Fibroblast of mammary gland (primary cell): ENCODE data around the gene ERCC6L2.

ENCODE experiments used
- DNase-seq: peaks from one replicate; pipeline ENCODE4 v3.0.0-alpha.2; 2010; ENCODE audit warnings: low read depth
- H3K4me3 ChIP-seq: 2 replicates; pipeline ENCODE4 v1.5.1; 2011; ENCODE audit warnings: low read depth, mild to moderate bottlenecking, low read length, moderate library complexity; ENCODE audit not compliant: control insufficient read depth
- CTCF ChIP-seq: conservative IDR thresholded peaks from 2 replicates; pipeline ENCODE4 v1.5.1; 2011; ENCODE audit warnings: low read depth, low read length, inconsistent platforms; ENCODE audit not compliant: control insufficient read depth, insufficient read depth

Gene ERCC6L2, protein sequence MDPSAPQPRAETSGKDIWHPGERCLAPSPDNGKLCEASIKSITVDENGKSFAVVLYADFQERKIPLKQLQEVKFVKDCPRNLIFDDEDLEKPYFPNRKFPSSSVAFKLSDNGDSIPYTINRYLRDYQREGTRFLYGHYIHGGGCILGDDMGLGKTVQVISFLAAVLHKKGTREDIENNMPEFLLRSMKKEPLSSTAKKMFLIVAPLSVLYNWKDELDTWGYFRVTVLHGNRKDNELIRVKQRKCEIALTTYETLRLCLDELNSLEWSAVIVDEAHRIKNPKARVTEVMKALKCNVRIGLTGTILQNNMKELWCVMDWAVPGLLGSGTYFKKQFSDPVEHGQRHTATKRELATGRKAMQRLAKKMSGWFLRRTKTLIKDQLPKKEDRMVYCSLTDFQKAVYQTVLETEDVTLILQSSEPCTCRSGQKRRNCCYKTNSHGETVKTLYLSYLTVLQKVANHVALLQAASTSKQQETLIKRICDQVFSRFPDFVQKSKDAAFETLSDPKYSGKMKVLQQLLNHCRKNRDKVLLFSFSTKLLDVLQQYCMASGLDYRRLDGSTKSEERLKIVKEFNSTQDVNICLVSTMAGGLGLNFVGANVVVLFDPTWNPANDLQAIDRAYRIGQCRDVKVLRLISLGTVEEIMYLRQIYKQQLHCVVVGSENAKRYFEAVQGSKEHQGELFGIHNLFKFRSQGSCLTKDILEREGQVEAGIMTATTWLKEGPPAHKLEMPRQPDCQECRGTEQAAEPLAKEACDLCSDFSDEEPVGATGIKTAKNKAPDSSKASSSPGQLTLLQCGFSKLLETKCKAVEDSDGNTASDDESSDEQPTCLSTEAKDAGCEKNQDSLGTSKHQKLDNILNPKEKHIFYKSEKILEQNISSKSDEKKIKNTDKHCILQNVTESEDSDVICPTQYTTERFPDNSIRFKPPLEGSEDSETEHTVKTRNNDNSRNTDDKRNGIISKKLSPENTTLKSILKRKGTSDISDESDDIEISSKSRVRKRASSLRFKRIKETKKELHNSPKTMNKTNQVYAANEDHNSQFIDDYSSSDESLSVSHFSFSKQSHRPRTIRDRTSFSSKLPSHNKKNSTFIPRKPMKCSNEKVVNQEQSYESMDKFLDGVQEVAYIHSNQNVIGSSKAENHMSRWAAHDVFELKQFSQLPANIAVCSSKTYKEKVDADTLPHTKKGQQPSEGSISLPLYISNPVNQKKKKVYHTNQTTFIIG (N-terminal part only)

GRCh38 chr9:95875305-95876137, at the start of gene ERCC6L2:
Gene ERCC6L2 (plus strand): TSS chr9:95875691. CDS start chr9:95876039, 348 bp downstream.
- peak; percentile 98 for DNase-seq
- H3K4me3 ChIP-seq, result no peak within 1 kb of the TSS
- TF ChIP-seq CTCF, result no peak

DNA sequence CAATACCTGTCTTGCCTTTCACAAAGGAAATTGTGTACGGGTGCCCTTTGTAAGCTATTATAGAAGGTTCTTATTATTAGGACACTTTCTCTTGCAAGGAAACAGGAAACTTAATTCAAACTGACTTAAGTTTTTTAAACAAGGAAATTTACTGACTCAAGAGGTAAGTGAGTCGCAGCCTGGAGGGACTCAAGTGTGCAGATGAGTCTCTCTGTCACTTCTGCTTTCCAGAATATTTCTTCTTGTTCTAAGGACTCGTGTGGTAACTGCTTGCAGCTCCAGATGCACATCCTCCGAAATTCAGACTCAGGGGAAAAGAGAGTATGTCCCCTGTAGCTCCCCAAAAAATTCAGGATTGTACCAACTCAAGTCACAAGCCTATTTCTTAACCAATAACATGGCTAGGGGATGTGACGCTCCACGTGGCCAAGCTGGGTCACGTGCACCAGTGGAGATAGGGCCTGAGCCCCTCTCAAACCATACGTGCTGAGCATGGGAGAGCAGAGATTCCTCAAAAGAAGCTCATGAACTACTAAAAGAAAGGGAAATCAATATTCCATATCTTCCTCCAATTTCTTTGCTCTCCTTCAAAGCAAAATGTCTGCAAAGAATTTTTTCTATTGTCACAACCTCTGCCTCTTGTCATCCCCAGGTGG, 49.2 kb upstream of the ERCC6L2 start:
- TF ChIP-seq CTCF, result no peak
- no peak for DNase-seq

DNA sequence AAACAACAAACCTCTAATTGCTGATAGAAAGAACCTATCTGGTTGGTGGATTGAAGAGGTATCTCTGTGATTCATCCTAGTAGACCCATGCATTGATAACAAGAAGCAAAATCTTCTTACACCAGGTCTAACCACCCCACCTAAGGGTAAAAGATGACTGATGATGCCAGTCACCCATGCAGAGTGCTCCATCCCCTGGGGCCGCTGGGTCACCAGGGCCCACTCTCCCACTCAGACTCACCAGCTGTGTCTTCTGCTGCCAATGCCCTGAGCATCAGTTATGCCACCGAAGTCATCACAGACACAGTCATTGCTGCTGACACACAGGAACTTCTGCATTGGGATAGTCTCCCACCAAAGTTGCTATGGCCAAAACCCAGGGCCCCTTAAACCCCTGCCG, 44.7 kb upstream of the ERCC6L2 start:
- no peak for DNase-seq
- TF ChIP-seq CTCF, result no peak
- H3K4me3 ChIP-seq, result no peak overlapping the region

More for the DNA sequence above, 49.2 kb upstream of the ERCC6L2 start:
- H3K4me3 ChIP-seq, result no peak overlapping the region

- no peak for TF ChIP-seq CTCF
- no peak for DNase-seq
- no peak overlapping the region for H3K4me3 ChIP-seq
Observed at GRCh38 chr9:95831810-95832209, 43.7 kb upstream of the ERCC6L2 start.

DNA sequence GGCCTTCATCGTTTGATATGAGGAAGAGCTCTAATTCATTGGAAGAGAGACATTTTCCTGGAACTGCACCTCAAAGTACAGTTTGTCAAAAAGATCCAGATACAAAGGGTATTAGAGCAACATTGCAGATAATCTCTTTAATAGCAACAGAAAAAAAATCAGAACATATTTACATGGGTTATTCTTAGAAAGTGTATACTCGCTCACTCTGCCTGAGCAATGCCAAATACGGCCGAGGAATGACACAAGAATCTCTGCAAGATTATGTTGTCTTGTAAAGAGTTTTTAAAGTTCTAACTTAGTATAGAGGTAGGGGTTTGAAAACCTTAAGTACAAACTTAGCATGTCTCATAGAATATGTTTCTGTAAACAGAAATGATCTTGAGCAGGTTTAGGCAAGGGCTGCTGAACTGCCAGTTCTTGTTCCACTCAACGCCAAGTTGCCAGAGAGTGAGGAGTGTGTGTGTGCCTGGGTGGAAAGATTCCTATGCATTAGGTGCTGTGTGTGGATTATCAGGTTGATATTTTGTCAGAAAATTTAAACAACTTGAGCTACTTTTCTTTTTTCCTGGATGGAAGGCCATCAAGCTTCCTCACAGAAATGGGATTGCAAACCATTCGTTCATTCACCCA, 41.8 kb upstream of the ERCC6L2 start:
- no peak for DNase-seq
- H3K4me3 ChIP-seq, result no peak overlapping the region
- TF ChIP-seq CTCF, result no peak
